Vagina (tissue), 2 donors: Measurements from ENCODE around the gene SPEG. TPM values are rescaled to one million over a fixed set of nuclear protein-coding genes. Genes with fewer than 3 reads are reported as not detected.
A peak's percentile ranks its signal among the peaks of the same experiment; 100 is the strongest.

ENCODE experiments used
- DNase-seq, 2 donors: peaks; one replicate each; pipeline ENCODE4 v3.0.0-alpha.2; 2017; ENCODE audit errors: extremely low spot score in 2 of 2
- H3K27ac ChIP-seq: fragments of 200-600 bp; sonication (generic); one replicate; pipeline ENCODE4 v1.5.1; 2019
- H3K27me3 ChIP-seq: fragments of 200-600 bp; sonication (generic); one replicate; pipeline ENCODE4 v1.5.1; 2019
- H3K36me3 ChIP-seq, 2 donors: fragments of 200-600 bp; sonication (generic); one replicate each; pipeline ENCODE4 v1.5.1; 2017 to 2019
- H3K4me1 ChIP-seq: fragments of 200-600 bp; sonication (generic); one replicate; pipeline ENCODE4 v1.5.1; 2019
- H3K4me3 ChIP-seq, 2 donors: fragments of 200-600 bp; sonication (generic); 1 replicate in 1 of 2; 2 replicates in 1 of 2; pipeline ENCODE4 v1.5.1; 2016 to 2019
- H3K9me3 ChIP-seq: fragments of 200-600 bp; sonication (generic); one replicate; pipeline ENCODE4 v1.5.1; 2019
- POLR2A ChIP-seq, 2 donors: fragments of 450-650 bp; IDR thresholded peaks; one replicate each; pipeline ENCODE4 v1.6.1; 2017; ENCODE audit warnings: antibody characterized with exemption in 2 of 2, mild to moderate bottlenecking in 2 of 2, moderate library complexity in 2 of 2
- POLR2AphosphoS5 ChIP-seq, 2 donors: sonication (generic); formaldehyde crosslinking; IDR thresholded peaks; one replicate each; pipeline ENCODE4 v1.9.0; 2017; ENCODE audit warnings: antibody characterized with exemption in 2 of 2, mild to moderate bottlenecking in 2 of 2, low read depth in 1 of 2; ENCODE audit not compliant: insufficient read depth in 1 of 2
- intact Hi-C: fragments of 100-400 bp; cut with DNase I; formaldehyde crosslinking; loops from one replicate; pipeline ENCODE4 v1.15.1; 2023
- total RNA-seq: library from RNA; depleted of rRNA; stranded (reverse); fragments of >200 nt; gene quantifications from one replicate; pipeline ENCODE4 v1.2.3, GENCODE V29; 2016
- TF ChIP-seq, protein P1 (sequence below), 3 experiments: fragments of 450-650 bp in 2 of 3; fragments of 200-600 bp in 1 of 3; sonication (generic) in 1 of 3; IDR thresholded peaks; one replicate each; pipeline ENCODE4 v1.5.1; 2017 to 2019; ENCODE audit warnings: antibody characterized with exemption in 3 of 3, mild to moderate bottlenecking in 2 of 3, moderate library complexity in 2 of 3

The SPEG gene
- total RNA-seq, 1 donor from 2014 or later = 28.2 TPM

DNA sequence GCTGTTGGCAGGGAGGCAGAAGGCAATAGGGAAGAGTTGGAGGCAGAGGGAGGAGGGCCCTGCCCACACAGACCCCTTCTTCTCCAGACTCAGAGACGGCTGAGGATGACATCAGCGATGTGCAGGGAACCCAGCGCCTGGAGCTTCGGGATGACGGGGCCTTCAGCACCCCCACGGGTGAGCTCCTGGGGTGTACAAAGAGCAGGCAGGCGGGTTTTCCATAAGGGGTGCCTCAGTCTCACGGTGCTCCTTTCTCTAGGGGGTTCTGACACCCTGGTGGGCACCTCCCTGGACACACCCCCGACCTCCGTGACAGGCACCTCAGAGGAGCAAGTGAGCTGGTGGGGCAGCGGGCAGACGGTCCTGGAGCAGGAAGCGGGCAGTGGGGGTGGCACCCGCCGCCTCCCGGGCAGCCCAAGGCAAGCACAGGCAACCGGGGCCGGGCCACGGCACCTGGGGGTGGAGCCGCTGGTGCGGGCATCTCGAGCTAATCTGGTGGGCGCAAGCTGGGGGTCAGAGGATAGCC lies 10.0 kb downstream of the SPEG start:
- intact Hi-C loops = no loop called here
- no peak for TF ChIP-seq POLR2A (IDR thresholded peaks at IDR 0.05)
- TF ChIP-seq, protein P1, sequence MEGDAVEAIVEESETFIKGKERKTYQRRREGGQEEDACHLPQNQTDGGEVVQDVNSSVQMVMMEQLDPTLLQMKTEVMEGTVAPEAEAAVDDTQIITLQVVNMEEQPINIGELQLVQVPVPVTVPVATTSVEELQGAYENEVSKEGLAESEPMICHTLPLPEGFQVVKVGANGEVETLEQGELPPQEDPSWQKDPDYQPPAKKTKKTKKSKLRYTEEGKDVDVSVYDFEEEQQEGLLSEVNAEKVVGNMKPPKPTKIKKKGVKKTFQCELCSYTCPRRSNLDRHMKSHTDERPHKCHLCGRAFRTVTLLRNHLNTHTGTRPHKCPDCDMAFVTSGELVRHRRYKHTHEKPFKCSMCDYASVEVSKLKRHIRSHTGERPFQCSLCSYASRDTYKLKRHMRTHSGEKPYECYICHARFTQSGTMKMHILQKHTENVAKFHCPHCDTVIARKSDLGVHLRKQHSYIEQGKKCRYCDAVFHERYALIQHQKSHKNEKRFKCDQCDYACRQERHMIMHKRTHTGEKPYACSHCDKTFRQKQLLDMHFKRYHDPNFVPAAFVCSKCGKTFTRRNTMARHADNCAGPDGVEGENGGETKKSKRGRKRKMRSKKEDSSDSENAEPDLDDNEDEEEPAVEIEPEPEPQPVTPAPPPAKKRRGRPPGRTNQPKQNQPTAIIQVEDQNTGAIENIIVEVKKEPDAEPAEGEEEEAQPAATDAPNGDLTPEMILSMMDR (IDR thresholded peaks at IDR 0.05) = no peak
- peak in 1 of 2 donors; percentile 51 for TF ChIP-seq POLR2AphosphoS5 (IDR thresholded peaks at IDR 0.05; ENCODE audit: insufficient read depth in 1 of 2, low read depth in 1 of 2)
- DNase-seq = no peak
- Histone ChIP-seq H3K36me3 (no peaks in the 10 kb centered on the region), H3K27me3 (no peaks in the 10 kb centered on the region), H3K4me3 (peak overlapping the region; percentile 8 to 30), H3K9me3 (no peaks in the 10 kb centered on the region), H3K27ac (peak overlapping the region; percentile 87), H3K4me1 (peaks cover 31% of the 10 kb centered on the region)

DNA sequence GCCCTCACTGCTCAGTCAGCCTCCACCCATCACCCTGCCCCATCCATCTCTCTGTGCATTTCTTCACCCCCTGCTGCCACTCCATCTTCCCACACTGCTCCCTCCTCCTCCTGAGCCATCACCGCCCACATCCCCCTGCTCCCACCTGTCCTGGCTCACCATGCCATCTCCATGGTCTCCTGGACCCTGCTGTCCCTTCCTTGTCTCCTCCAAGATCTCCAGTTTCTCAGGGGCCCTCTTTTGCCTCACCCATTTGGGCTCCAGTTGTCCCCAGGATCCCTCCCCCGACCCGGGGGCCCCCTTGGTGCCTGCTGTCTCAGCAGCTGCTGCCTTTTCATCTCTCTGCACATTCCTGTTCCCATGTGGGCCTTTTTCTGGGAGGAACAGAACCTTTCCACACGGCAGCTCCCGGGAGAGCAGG lies 10.6 kb downstream of the SPEG start:
- H3K4me3 ChIP-seq = peak overlapping the region; percentile 8 to 30
- peaks cover 31% of the 10 kb centered on the region for H3K4me1 ChIP-seq
- intact Hi-C loops = no loop called here
- no peaks in the 10 kb centered on the region for H3K9me3 ChIP-seq
- no peak for TF ChIP-seq POLR2A (IDR thresholded peaks at IDR 0.05)
- TF ChIP-seq POLR2AphosphoS5 (IDR thresholded peaks at IDR 0.05; ENCODE audit: insufficient read depth in 1 of 2, low read depth in 1 of 2) = no peak
- TF ChIP-seq, protein P1 (IDR thresholded peaks at IDR 0.05) = no peak
- H3K27ac ChIP-seq = peak overlapping the region; percentile 87
- H3K36me3 ChIP-seq = no peaks in the 10 kb centered on the region
- DNase-seq = no peak
- H3K27me3 ChIP-seq = no peaks in the 10 kb centered on the region

DNA sequence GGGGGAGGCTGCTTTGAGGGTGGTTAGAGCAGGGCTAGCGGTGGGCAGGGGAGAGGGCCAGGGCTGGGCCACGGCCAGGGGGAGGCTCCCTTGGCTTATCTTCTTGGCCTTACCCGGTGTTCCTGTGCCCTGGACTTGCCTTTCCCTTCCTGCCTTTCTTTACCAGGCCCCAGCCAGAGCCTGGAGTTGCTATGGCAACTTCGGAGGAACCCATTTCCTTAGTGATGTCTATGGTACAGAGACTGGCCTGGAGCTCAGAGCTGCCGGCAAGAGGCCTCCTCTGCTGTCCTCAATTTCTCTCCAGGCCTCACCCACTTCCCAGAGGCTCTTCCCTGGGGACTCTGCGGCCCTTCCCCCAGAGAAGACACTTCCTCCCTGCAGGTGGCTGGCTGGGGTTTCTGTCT lies 11.5 kb downstream of the SPEG start:
- TF ChIP-seq POLR2A (IDR thresholded peaks at IDR 0.05) (no peak), POLR2AphosphoS5 (IDR thresholded peaks at IDR 0.05; ENCODE audit: insufficient read depth in 1 of 2, low read depth in 1 of 2) (no peak)
- TF ChIP-seq, protein P1 (IDR thresholded peaks at IDR 0.05) = no peak
- Histone ChIP-seq H3K4me1 (peaks cover 27% of the 10 kb centered on the region), H3K9me3 (no peaks in the 10 kb centered on the region), H3K36me3 (no peaks in the 10 kb centered on the region), H3K27ac (peak overlapping the region; percentile 87), H3K4me3 (peak overlapping the region in 1 of 2 donors; percentile 30), H3K27me3 (no peaks in the 10 kb centered on the region)
- intact Hi-C loops = no loop called here
- DNase-seq = no peak

DNA sequence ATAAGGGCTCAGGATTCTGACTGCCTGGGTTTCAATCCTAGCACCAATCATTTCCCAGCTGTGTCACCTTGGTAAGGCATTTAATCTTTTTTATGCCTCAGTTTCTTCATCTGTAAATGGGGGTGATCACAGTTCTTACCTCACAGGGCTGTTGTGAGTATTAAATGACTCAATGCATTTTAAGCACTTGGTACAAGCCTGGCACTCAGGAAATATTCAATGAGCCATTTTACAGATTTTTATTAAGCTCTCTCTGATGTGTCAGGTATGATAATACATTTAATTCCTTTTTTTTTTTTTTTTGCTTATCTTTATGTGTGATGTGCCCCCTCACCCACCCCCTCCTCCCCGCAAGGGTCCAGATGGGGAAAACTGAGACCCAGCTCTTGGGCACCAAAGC lies 12.0 kb downstream of the SPEG start:
- H3K27me3 ChIP-seq = no peaks in the 10 kb centered on the region
- peak overlapping the region; percentile 88 for H3K27ac ChIP-seq
- H3K36me3 ChIP-seq = no peaks in the 10 kb centered on the region
- H3K9me3 ChIP-seq = no peaks in the 10 kb centered on the region
- intact Hi-C loops = no loop called here
- peaks cover 23% of the 10 kb centered on the region for H3K4me1 ChIP-seq
- TF ChIP-seq, protein P1 (IDR thresholded peaks at IDR 0.05) = no peak
- TF ChIP-seq POLR2AphosphoS5 (IDR thresholded peaks at IDR 0.05; ENCODE audit: insufficient read depth in 1 of 2, low read depth in 1 of 2) (no peak), POLR2A (IDR thresholded peaks at IDR 0.05) (no peak)
- no peak overlapping the region for H3K4me3 ChIP-seq
- DNase-seq = no peak

DNA sequence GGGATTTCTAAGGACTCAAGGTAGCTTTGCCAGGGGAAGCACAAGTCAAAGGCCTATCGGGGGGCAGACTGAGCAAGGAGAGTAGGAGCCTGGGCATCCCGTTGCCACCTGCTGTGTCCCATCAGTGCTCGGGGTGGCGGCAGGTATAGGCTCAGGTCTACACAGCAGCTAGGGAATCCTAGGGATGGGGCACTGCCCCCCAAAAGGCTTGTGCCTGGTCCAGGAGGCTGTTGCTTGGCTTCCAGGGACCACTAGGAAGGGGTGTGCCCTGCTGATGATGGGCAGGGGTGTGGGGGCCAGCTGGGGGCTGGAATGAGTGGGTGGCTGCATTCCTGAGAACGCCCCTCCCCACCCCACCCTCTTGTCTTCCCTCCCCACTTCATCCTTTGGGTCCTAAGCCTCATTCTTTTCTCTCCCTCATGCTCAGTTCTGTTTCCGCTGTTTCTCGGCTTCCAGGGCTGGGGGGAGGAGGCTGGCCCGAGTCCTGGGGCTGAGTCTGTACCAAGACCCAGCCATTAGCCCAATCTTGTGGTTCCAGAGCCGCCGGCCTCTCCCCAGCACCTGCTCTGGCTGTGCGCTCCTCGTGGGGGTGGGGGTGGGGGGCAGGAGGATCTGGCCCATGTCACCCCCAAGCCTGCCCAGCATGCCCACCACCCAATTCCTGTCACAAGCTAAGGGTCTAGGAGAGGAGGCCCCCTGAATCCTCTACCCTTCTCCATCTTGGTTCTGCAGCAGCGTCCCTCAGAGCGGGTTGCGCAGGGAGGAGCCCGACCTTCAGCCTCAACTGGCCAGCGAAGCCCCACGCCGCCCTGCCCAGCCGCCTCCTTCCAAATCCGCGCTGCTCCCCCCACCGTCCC lies 12.8 kb downstream of the SPEG start:
- H3K9me3 ChIP-seq = no peaks in the 10 kb centered on the region
- no peaks in the 10 kb centered on the region for H3K36me3 ChIP-seq
- H3K4me3 ChIP-seq = no peak overlapping the region
- H3K27me3 ChIP-seq = no peaks in the 10 kb centered on the region
- peaks cover 30% of the 10 kb centered on the region for H3K4me1 ChIP-seq
- H3K27ac ChIP-seq = peak overlapping the region; percentile 88
- TF ChIP-seq, protein P1 (IDR thresholded peaks at IDR 0.05) = no peak
- no peak for TF ChIP-seq POLR2A (IDR thresholded peaks at IDR 0.05)
- no peak for TF ChIP-seq POLR2AphosphoS5 (IDR thresholded peaks at IDR 0.05; ENCODE audit: insufficient read depth in 1 of 2, low read depth in 1 of 2)
- DNase-seq = no peak
- intact Hi-C loops = no loop called here
